ENCODE measurements around the gene ST3GAL5.

The ST3GAL5 gene

DNA sequence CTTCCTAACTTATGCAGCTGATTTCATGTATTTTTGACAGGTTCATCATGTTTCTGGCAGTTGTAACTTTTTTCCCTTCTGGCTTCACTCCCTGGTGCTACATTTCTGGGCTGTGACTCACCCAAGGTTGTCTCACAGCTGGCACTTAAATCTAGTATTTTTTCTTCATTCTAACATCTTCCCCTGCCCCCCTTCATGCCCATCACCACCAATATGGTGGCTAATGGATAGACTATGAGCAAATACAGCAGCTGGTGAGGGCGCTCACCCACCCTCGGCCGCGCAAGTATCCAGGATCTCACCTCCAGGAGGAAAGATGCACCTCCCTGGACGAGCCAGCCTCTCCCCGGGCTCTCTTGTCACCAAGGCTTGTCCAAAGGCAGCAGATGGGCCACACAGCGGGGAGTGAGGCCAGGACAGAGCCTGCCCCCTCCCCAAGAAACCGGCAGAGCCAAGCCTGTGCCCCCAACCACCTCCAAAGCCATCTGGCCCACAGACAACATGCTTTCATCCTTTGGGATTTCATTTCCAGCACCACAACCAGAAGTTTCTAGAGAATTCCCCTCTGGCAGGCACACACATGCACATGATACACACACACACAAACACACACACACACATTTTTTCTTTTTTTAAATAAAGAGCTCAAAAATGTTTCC is 95.9 kb downstream of the ST3GAL5 start:
- Histone ChIP-seq H3K27ac (no peak overlapping the region), H3K4me1 (no peaks in the 10 kb centered on the region), H3K4me3 (ENCODE audit: low read depth, low read length) (no peak overlapping the region), H3K36me3 (ENCODE audit: control insufficient read depth, insufficient read depth, low read length) (no peaks in the 10 kb centered on the region), H2AFZ (no peak overlapping the region), H3K9me3 (ENCODE audit: control insufficient read depth, low read length) (no peaks in the 10 kb centered on the region), H3K79me2 (no peaks in the 10 kb centered on the region), H3K9ac (no peak overlapping the region), H3K27me3 (ENCODE audit: control insufficient read depth, insufficient read depth, low read length) (no peaks in the 10 kb centered on the region), H3K4me2 (ENCODE audit: low read length) (no peak overlapping the region)
- TF ChIP-seq, protein P1, sequence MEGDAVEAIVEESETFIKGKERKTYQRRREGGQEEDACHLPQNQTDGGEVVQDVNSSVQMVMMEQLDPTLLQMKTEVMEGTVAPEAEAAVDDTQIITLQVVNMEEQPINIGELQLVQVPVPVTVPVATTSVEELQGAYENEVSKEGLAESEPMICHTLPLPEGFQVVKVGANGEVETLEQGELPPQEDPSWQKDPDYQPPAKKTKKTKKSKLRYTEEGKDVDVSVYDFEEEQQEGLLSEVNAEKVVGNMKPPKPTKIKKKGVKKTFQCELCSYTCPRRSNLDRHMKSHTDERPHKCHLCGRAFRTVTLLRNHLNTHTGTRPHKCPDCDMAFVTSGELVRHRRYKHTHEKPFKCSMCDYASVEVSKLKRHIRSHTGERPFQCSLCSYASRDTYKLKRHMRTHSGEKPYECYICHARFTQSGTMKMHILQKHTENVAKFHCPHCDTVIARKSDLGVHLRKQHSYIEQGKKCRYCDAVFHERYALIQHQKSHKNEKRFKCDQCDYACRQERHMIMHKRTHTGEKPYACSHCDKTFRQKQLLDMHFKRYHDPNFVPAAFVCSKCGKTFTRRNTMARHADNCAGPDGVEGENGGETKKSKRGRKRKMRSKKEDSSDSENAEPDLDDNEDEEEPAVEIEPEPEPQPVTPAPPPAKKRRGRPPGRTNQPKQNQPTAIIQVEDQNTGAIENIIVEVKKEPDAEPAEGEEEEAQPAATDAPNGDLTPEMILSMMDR (IDR thresholded peaks at IDR 0.05): no peak

- Histone ChIP-seq H3K9me3 (ENCODE audit: control insufficient read depth, low read length) (no peaks in the 10 kb centered on the region), H3K27ac (no peak overlapping the region), H3K27me3 (ENCODE audit: control insufficient read depth, insufficient read depth, low read length) (no peaks in the 10 kb centered on the region), H3K4me2 (ENCODE audit: low read length) (no peak overlapping the region), H3K4me3 (ENCODE audit: low read depth, low read length) (no peak overlapping the region), H3K4me1 (no peaks in the 10 kb centered on the region), H2AFZ (no peak overlapping the region), H3K36me3 (ENCODE audit: control insufficient read depth, insufficient read depth, low read length) (no peaks in the 10 kb centered on the region), H3K79me2 (no peaks in the 10 kb centered on the region), H3K9ac (no peak overlapping the region)
- TF ChIP-seq, protein P1 (IDR thresholded peaks at IDR 0.05): no peak
Observed at GRCh38 chr2:85791704-85792565, 96.9 kb downstream of the ST3GAL5 start.

GRCh38 chr2:85790499-85791188 is 98.1 kb downstream of the ST3GAL5 start:
- no peaks in the 10 kb centered on the region for H3K9me3 ChIP-seq (ENCODE audit: control insufficient read depth, low read length)
- H3K36me3 ChIP-seq (ENCODE audit: control insufficient read depth, insufficient read depth, low read length): no peaks in the 10 kb centered on the region
- no peaks in the 10 kb centered on the region for H3K4me1 ChIP-seq
- no peak overlapping the region for H3K4me2 ChIP-seq (ENCODE audit: low read length)
- no peak overlapping the region for H3K4me3 ChIP-seq (ENCODE audit: low read depth, low read length)
- TF ChIP-seq, protein P1 (IDR thresholded peaks at IDR 0.05): no peak
- H3K27me3 ChIP-seq (ENCODE audit: control insufficient read depth, insufficient read depth, low read length): no peaks in the 10 kb centered on the region
- H3K27ac ChIP-seq: no peak overlapping the region
- H3K9ac ChIP-seq: no peak overlapping the region
- H2AFZ ChIP-seq: no peak overlapping the region
- H3K79me2 ChIP-seq: no peaks in the 10 kb centered on the region

DNA sequence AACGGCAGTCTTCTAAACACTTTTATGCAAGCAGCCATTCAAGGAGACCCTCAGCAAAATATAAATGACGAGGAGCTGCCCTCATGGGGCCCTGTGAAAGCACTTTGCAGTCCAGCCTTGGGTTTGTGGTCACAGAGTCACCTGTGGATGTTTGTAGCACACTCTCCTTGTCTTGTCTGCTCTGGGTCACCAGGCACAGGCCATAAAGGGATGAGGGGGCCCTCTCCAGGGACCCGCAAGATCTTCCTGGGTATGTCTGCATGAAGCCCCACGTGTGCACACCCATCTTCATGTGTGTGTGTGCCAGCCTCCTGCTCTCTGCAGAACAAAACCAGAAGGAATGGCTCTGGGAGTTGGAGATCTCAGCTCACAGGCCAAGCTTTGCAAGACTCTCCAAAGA is 98.8 kb downstream of the ST3GAL5 start:
- H3K4me1 ChIP-seq: no peaks in the 10 kb centered on the region
- H3K9ac ChIP-seq: no peak overlapping the region
- no peak overlapping the region for H2AFZ ChIP-seq
- TF ChIP-seq, protein P1 (IDR thresholded peaks at IDR 0.05): no peak
- no peaks in the 10 kb centered on the region for H3K79me2 ChIP-seq
- H3K27ac ChIP-seq: no peak overlapping the region
- H3K4me2 ChIP-seq (ENCODE audit: low read length): no peak overlapping the region
- no peaks in the 10 kb centered on the region for H3K27me3 ChIP-seq (ENCODE audit: control insufficient read depth, insufficient read depth, low read length)
- H3K36me3 ChIP-seq (ENCODE audit: control insufficient read depth, insufficient read depth, low read length): no peaks in the 10 kb centered on the region
- H3K9me3 ChIP-seq (ENCODE audit: control insufficient read depth, low read length): no peaks in the 10 kb centered on the region
- no peak overlapping the region for H3K4me3 ChIP-seq (ENCODE audit: low read depth, low read length)
